Measurements from ENCODE around the gene SLC35G2.
"Not testable (repeated sequence)": the region's sequence is repeated elsewhere in the genome, so short reads cannot be mapped to it uniquely, and the experiment has no call there.

The SLC35G2 gene

GRCh38 chr3:136891934-136892855 is 73.3 kb downstream of the SLC35G2 start:
- no peak for DNase-seq

DNA sequence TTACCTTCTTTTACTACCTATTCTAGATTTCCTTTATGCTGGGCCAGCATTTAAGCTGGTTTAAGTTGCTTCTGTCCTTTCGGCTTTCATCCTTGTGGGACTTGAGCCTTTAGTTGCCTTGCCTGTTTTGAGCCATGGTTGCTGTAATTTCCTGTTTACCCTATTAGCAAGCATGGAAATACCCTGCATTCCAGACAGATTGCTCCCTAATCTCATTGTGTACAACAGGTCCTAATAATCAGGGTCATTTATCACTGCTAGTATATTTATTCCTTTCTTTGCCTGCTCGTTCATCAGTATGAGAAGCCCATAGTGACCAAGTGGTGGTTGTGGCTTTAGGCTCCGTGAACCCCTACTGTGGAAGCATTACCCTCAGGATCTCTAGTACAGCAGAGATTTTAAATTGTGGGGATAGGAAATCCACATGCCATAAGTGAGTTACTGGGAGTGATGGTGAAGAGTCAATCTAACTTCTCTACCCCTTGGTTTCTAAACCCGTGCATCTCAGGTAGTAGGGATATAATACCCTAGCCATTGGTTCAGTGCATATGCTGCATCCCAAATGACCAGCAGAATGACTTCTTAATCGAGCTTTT is 75.0 kb downstream of the SLC35G2 start:
- no peak for DNase-seq

GRCh38 chr3:136897171-136897570 is 78.2 kb downstream of the SLC35G2 start:
- DNase-seq: not testable (repeated sequence)

GRCh38 chr3:136898549-136898948 is 79.6 kb downstream of the SLC35G2 start:
- DNase-seq: no peak

DNA sequence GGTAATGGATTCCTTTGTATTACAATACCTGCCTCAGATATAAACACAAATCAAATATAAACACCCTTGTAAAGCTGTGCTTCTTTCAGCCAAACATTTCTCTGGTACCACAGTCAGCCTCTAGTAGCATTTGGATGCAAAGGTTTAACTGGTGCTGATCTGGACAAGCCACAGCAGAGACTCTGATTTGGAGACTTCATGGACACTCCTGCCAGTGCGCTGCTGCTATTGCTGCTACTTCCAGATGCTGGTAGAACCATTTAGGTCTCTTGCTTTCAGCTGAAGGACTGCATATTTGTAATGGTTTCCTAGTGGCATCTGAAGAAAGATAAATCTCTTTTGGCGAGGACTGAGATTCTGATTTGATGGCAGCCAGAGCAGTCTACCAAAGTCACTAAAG is 80.0 kb downstream of the SLC35G2 start:
- DNase-seq: no peak

- DNase-seq: no peak
Observed at GRCh38 chr3:136899622-136900158, 80.8 kb downstream of the SLC35G2 start.

GRCh38 chr3:136900694-136901093 is 81.8 kb downstream of the SLC35G2 start:
- not testable (repeated sequence) for DNase-seq

DNA sequence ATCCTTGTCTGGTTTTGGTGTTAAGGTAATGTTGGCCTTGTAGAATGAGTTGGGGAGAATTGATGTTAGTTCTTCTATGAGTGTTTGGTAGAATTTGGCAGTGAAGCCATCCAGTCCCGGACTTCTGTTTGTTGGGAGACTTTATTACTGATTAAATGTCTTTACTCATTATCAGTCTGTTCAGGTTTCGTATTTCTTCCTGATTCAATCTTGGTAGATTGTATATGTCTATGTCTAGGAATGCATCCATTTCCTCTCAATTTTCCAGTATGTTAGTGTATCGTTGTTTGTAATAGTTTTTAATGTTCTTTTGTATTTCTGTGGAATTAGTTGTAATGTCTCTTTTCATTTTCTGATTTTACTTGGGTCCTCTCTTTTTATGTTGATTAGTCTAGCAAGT is 82.5 kb downstream of the SLC35G2 start:
- DNase-seq: no peak

- not testable (repeated sequence) for DNase-seq
Observed at GRCh38 chr3:136902530-136902929, 83.6 kb downstream of the SLC35G2 start.

GRCh38 chr3:136903899-136904298 is 85.0 kb downstream of the SLC35G2 start:
- DNase-seq: no peak

GRCh38 chr3:136904746-136905145 is 85.8 kb downstream of the SLC35G2 start:
- DNase-seq: no peak
